Measurements from ENCODE around the gene THBS2. TPM values are rescaled to one million over a fixed set of nuclear protein-coding genes. Genes with fewer than 3 reads are reported as not detected.

Gene THBS2
- total RNA-seq, 2 experiments from 2014 or later: not detected

- DNase-seq (no peak), ATAC-seq (no peak)
- ChIA-PET POLR2A (no interaction called here), CTCF (no interaction called here)
- Mint-ChIP-seq H3K27ac (no peak overlapping the region), H3K4me3 (no peak overlapping the region), H3K4me1 (ENCODE audit: low read depth) (peaks cover 3% of the 10 kb centered on the region), H3K36me3 (ENCODE audit: low read depth) (peaks cover 6% of the 10 kb centered on the region), H3K27me3 (no peaks in the 10 kb centered on the region), H3K9me3 (peaks cover 17% of the 10 kb centered on the region)
- no peak for TF ChIP-seq CTCF (IDR thresholded peaks at IDR 0.05)
- intact Hi-C loops (cut with micrococcal nuclease): no loop called here
Measured at GRCh38 chr6:169208011-169208410, 45.6 kb downstream of the THBS2 start.

GRCh38 chr6:169207482-169207881 lies 46.2 kb downstream of the THBS2 start:
- CTCF ChIA-PET: no interaction called here
- Mint-ChIP-seq H3K4me1 (ENCODE audit: low read depth) (peaks cover 2% of the 10 kb centered on the region), H3K4me3 (no peak overlapping the region), H3K36me3 (ENCODE audit: low read depth) (peaks cover 6% of the 10 kb centered on the region), H3K27ac (no peak overlapping the region), H3K27me3 (no peaks in the 10 kb centered on the region), H3K9me3 (peaks cover 17% of the 10 kb centered on the region)
- DNase-seq: no peak
- TF ChIP-seq CTCF (IDR thresholded peaks at IDR 0.05): no peak
- intact Hi-C loops (cut with micrococcal nuclease): no loop called here
- ATAC-seq: no peak
- POLR2A ChIA-PET: no interaction called here

- H3K4me1 Mint-ChIP-seq (ENCODE audit: low read depth): no peaks in the 10 kb centered on the region
- no peak for TF ChIP-seq CTCF (IDR thresholded peaks at IDR 0.05)
- peaks cover 6% of the 10 kb centered on the region for H3K36me3 Mint-ChIP-seq (ENCODE audit: low read depth)
- DNase-seq: no peak
- H3K27me3 Mint-ChIP-seq: no peaks in the 10 kb centered on the region
- H3K4me3 Mint-ChIP-seq: no peak overlapping the region
- H3K27ac Mint-ChIP-seq: no peak overlapping the region
- no peak for ATAC-seq
- POLR2A ChIA-PET: no interaction called here
- intact Hi-C loops (cut with micrococcal nuclease): no loop called here
- peaks cover 11% of the 10 kb centered on the region for H3K9me3 Mint-ChIP-seq
- CTCF ChIA-PET: no interaction called here
Measured at GRCh38 chr6:169205176-169206160, 48.2 kb downstream of the THBS2 start.

- H3K27me3 Mint-ChIP-seq: no peaks in the 10 kb centered on the region
- no peak overlapping the region for H3K4me3 Mint-ChIP-seq
- peaks cover 11% of the 10 kb centered on the region for H3K9me3 Mint-ChIP-seq
- POLR2A ChIA-PET: no interaction called here
- no peaks in the 10 kb centered on the region for H3K4me1 Mint-ChIP-seq (ENCODE audit: low read depth)
- DNase-seq (no peak), ATAC-seq (no peak)
- intact Hi-C loops (cut with micrococcal nuclease): no loop called here
- H3K27ac Mint-ChIP-seq: no peak overlapping the region
- CTCF ChIA-PET: no interaction called here
- no peak for TF ChIP-seq CTCF (IDR thresholded peaks at IDR 0.05)
- H3K36me3 Mint-ChIP-seq (ENCODE audit: low read depth): peaks cover 6% of the 10 kb centered on the region
Measured at GRCh38 chr6:169204167-169204566, 49.5 kb downstream of the THBS2 start.

DNA sequence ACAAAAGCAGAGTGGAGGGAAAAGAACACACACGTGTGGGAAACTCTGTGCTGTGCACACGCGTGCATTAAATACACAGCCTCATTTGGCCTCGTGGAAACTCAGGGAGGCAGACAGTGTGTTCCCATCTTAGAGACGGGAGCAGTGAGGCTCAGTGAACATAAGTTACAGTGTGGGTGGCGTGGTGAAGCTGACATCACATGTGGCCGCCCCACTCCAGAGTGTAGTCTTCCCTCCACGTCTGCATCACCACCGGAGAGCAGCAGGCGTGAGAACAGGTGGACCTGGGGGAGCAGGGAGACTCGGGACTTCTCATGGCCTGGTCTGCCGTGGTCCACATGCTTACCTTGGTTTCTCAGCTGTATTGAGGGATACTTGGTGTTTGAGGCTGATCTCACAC lies 51.7 kb downstream of the THBS2 start:
- ATAC-seq: no peak
- no peak for DNase-seq
- no peak overlapping the region for H3K27ac Mint-ChIP-seq
- no peaks in the 10 kb centered on the region for H3K27me3 Mint-ChIP-seq
- H3K9me3 Mint-ChIP-seq: peaks cover 2% of the 10 kb centered on the region
- CTCF ChIA-PET: interaction anchor here (0.8 kb wide), 1 partner anchor 181 kb away, joined by 3 read pairs; no protein-coding TSS in a partner anchor
- peaks cover 3% of the 10 kb centered on the region for H3K36me3 Mint-ChIP-seq (ENCODE audit: low read depth)
- H3K4me1 Mint-ChIP-seq (ENCODE audit: low read depth): no peaks in the 10 kb centered on the region
- POLR2A ChIA-PET: no interaction called here
- intact Hi-C loops (cut with micrococcal nuclease): no loop called here
- TF ChIP-seq CTCF (IDR thresholded peaks at IDR 0.05): no peak
- no peak overlapping the region for H3K4me3 Mint-ChIP-seq
